GM21619 (cell line): Measurements from ENCODE around the gene ATAD3C.
"Not testable (repeated sequence)": the region's sequence is repeated elsewhere in the genome, so short reads cannot be mapped to it uniquely, and the experiment has no call there.

Source experiments
- ATAC-seq: cut with Tn5 transposase; IDR thresholded peaks from one replicate; pipeline ENCODE4 v1.9.1; 2021; ENCODE audit not compliant: unreplicated experiment

Gene ATAD3C

GRCh38 chr1:1441002-1441888, 8.2 kb upstream of the ATAD3C start:
- ATAC-seq: no peak

DNA sequence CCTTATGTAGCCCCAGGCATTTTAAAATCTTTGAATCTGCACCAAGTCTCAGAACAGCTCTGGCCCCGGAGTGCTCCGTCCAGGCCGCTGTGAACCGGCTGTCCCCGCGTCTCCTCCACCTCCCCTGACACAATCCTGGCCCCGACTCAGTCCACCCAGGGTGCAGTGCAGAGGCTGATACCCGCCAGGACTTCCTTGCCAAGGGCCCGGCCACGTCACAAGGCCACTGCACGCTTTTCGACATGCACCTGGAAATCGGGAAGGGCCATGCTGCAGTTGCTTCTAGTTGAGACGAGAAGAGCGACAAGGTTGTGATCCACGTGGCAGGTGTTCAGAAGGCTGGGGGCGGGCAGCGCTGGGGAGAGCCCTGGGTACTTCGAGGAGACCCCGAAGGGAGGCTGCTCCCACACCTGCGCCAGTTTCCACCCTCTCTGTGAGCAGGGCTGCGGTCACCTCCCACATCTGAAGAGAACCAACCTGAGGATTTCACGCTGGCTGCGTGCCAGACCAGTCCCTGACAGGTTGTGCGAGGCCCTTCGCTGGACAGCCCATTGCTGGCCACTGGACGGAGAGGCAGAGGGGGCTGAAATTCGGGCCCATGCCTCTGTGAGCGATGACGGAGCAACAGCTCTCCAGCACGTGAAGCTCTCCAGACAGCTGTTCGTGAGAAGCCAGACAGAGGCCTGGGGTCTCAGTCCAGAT, 7.3 kb upstream of the ATAD3C start:
- no peak for ATAC-seq

GRCh38 chr1:1446631-1447030, 2.9 kb upstream of the ATAD3C start:
- not testable (repeated sequence) for ATAC-seq

- not testable (repeated sequence) for ATAC-seq
Observed at GRCh38 chr1:1450616-1451015, 1.1 kb downstream of the ATAD3C start.

GRCh38 chr1:1451696-1452364, 2.3 kb downstream of the ATAD3C start:
- ATAC-seq: no peak

- not testable (repeated sequence) for ATAC-seq
Observed at GRCh38 chr1:1452365-1452739, 2.9 kb downstream of the ATAD3C start.

GRCh38 chr1:1452882-1453281, 3.4 kb downstream of the ATAD3C start:
- no peak for ATAC-seq

DNA sequence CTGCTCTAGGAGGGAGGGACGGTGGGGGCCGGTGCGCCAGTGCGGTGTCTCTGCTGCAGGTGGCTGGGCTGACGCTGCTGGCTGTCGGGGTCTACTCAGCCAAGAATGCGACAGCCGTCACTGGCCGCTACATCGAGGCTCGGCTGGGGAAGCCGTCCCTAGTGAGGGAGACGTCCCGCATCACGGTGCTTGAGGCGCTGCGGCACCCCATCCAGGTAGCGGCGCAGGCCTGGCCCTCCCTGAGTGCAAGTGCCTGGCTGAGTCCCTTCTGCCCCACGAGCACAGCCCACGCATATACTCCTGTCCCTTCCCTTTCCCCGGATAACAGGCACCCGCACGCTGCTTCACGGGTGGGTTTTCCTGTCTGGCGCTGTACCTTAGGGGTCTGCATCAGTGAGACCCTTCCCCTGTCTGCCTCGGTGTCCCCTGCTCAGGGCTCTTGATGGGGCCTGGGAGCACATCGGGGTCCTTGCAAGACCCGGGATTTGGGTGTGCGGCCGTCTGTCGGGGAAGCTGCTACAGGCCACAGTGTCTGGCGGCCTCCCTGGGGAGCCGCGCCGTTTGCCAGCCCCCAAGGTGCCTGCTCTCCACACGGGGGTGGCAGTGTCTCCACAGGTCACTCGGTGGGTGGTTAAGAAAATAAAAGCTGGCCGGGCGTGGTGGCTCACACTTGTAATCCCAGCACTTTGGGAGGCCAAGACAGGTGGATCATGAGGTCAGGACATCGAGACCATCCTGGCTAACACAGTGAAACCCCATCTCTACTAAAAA, 5.0 kb downstream of the ATAD3C start:
- ATAC-seq: not testable (repeated sequence)

DNA sequence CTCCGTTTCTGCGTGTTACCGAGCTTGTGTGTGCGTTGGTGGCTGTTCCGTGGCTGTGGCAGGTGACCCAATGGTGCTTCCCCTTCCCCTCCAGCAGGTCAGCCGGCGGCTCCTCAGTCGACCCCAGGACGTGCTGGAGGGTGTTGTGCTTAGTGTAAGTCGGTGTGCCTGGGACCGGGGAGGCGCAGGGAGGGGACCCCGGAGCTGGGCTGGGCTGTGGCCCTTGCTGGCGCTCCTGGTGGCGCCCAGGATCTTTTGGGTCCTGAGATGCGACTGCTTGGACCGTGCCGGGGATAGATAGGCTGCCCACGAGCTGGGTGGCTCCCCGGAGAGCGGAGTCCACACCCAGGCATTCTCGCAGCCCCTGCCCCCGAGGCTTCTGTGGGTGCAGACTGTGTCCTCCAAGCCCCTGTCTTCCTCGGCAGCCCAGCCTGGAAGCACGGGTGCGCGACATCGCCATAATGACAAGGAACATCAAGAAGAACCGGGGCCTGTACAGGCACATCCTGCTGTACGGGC, 5.9 kb downstream of the ATAD3C start:
- ATAC-seq: no peak

GRCh38 chr1:1455934-1456333, 6.4 kb downstream of the ATAD3C start:
- ATAC-seq: not testable (repeated sequence)

GRCh38 chr1:1456683-1457255, 7.3 kb downstream of the ATAD3C start:
- not testable (repeated sequence) for ATAC-seq

- ATAC-seq: not testable (repeated sequence)
Observed at GRCh38 chr1:1459156-1459555, 9.7 kb downstream of the ATAD3C start.

DNA sequence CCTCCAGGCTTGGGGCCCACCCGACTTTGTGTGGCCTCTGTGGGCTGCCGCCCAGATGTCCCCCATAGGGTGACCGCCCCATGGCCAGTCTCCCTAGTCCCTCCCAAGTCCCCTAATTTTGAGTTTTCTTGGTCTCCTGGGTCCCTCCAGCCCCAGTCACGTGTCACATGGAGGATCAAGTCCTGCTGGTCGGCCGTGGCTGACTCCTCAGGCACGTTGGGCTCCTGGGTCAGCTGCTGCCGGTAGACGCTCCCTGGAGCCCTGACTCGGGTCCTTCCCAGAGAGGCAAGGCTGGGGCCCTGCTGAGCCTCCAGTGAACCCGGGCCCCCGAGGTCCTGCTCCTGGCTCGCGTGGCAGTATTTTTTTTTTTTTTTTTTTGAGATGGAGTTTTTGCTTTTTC, 10.2 kb downstream of the ATAD3C start:
- ATAC-seq: not testable (repeated sequence)

GRCh38 chr1:1460540-1461130, 11.1 kb downstream of the ATAD3C start:
- no peak for ATAC-seq

- ATAC-seq: no peak
Observed at GRCh38 chr1:1461721-1462317, 12.3 kb downstream of the ATAD3C start.

GRCh38 chr1:1462318-1462966, 13.0 kb downstream of the ATAD3C start:
- ATAC-seq: no peak

- no peak for ATAC-seq
Observed at GRCh38 chr1:1463312-1463711, 13.8 kb downstream of the ATAD3C start.

DNA sequence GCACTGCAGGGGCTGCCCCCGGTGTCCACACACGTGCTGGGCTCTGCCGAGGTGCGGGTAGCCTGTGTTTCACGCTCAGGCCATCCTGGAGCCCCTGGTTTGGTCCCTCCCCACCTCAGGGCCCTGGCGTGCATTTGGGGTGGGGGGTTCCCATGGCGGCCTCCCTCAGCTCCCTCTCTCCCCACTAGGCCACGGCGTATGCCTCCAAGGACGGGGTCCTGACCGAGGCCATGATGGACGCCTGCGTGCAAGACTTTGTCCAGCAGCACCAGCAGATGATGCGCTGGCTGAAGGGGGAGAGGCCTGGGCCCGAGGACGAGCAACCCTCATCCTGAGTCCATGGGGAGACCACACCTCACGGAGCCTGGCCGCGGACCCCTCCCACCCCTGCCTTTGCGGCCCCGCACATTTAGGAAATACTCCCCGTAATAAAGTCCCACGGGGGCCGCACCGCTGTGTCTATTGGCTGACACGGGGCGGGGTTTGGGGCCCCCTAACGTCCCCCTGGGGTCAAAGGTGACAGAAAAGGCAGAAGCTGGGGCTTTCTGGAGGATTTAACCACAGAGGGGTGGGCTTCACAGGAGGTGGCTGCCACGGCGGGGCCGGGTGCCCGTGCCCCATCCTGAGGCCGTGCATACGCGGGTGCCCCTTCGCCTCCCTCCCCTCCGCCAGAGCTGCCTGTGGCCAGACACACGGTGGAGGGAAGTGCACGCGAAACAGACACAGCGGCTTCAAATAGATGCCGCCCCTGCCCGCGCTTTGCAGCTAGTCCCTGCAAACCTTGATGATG, 18.9 kb downstream of the ATAD3C start:
- not testable (repeated sequence) for ATAC-seq
